H9 (cell line): ENCODE data around the gene NTRK2. TPM values are rescaled to one million over a fixed set of nuclear protein-coding genes. Genes with fewer than 3 reads are reported as not detected.

Experiments
- DNase-seq: peaks from one replicate; pipeline ENCODE4 v3.0.0-alpha.2; 2017
- H2AFZ ChIP-seq: one replicate; pipeline ENCODE4 v1.6.1; 2013; ENCODE audit warnings: mild to moderate bottlenecking, low read length, control low read depth, moderate library complexity
- H2AK5ac ChIP-seq: 2 replicates; pipeline ENCODE4 v1.6.1; 2013; ENCODE audit warnings: low read length, control low read depth, mixed read lengths; ENCODE audit not compliant: insufficient read length
- H2BK120ac ChIP-seq: one replicate; pipeline ENCODE4 v1.6.1; 2013; ENCODE audit warnings: low read depth, mild to moderate bottlenecking, low read length, control low read depth, inconsistent platforms; ENCODE audit not compliant: poor library complexity, severe bottlenecking
- H2BK12ac ChIP-seq: 2 replicates; pipeline ENCODE4 v1.6.1; 2013; ENCODE audit warnings: low read length, control low read depth, mixed read lengths, low read depth; ENCODE audit not compliant: insufficient read length
- H2BK15ac ChIP-seq: 2 replicates; pipeline ENCODE4 v1.6.1; 2013; ENCODE audit warnings: low read depth, low read length, control low read depth
- H2BK20ac ChIP-seq: one replicate; pipeline ENCODE4 v1.6.1; 2013; ENCODE audit warnings: low read depth, mild to moderate bottlenecking, low read length, control low read depth, inconsistent platforms; ENCODE audit not compliant: poor library complexity, severe bottlenecking
- H2BK5ac ChIP-seq: 2 replicates; pipeline ENCODE4 v1.6.1; 2013; ENCODE audit warnings: low read length, control low read depth, mixed read lengths; ENCODE audit not compliant: insufficient read length
- H3K14ac ChIP-seq: 2 replicates; pipeline ENCODE4 v1.6.1; 2013; ENCODE audit warnings: low read length, control low read depth; ENCODE audit not compliant: insufficient read depth
- H3K18ac ChIP-seq: 2 replicates; pipeline ENCODE4 v1.6.1; 2013; ENCODE audit warnings: low read depth, mild to moderate bottlenecking, mixed read lengths, low read length, control low read depth; ENCODE audit not compliant: insufficient read length
- H3K23ac ChIP-seq: 2 replicates; pipeline ENCODE4 v1.6.1; 2013; ENCODE audit warnings: low read length, control low read depth, mixed read lengths, low read depth; ENCODE audit not compliant: insufficient read length
- H3K23me2 ChIP-seq: 2 replicates; pipeline ENCODE4 v1.6.1; 2013; ENCODE audit warnings: low read depth, mild to moderate bottlenecking, mixed read lengths, low read length, control low read depth; ENCODE audit not compliant: insufficient read length, poor library complexity, severe bottlenecking
- H3K27ac ChIP-seq: 2 replicates; pipeline ENCODE4 v1.5.1; 2013; ENCODE audit warnings: low read length, control low read depth, mixed read lengths, low read depth; ENCODE audit not compliant: insufficient read length
- H3K27me3 ChIP-seq: 2 replicates; pipeline ENCODE4 v1.6.1; 2013; ENCODE audit warnings: low read length, control low read depth, inconsistent platforms; ENCODE audit not compliant: insufficient read depth
- H3K4ac ChIP-seq: 2 replicates; pipeline ENCODE4 v1.6.1; 2013; ENCODE audit warnings: low read depth, mild to moderate bottlenecking, control low read depth, inconsistent platforms, low read length, moderate library complexity
- H3K4me1 ChIP-seq: 2 replicates; pipeline ENCODE4 v1.6.1; 2013; ENCODE audit warnings: low read length, control low read depth, inconsistent platforms; ENCODE audit not compliant: insufficient read depth
- H3K4me2 ChIP-seq: 2 replicates; pipeline ENCODE4 v1.6.1; 2013; ENCODE audit warnings: low read length, control low read depth, mixed read lengths; ENCODE audit not compliant: insufficient read length, insufficient read depth
- H3K56ac ChIP-seq: 2 replicates; pipeline ENCODE4 v1.6.1; 2013; ENCODE audit warnings: low read depth, mild to moderate bottlenecking, mixed read lengths, low read length, control low read depth; ENCODE audit not compliant: insufficient read length
- H3K79me1 ChIP-seq: 2 replicates; pipeline ENCODE4 v1.6.1; 2013; ENCODE audit warnings: low read depth, mild to moderate bottlenecking, moderate library complexity, low read length, control low read depth, inconsistent platforms; ENCODE audit not compliant: insufficient read depth, poor library complexity, severe bottlenecking
- H3K79me2 ChIP-seq: 2 replicates; pipeline ENCODE4 v1.6.1; 2013; ENCODE audit warnings: low read length, control low read depth, inconsistent platforms; ENCODE audit not compliant: insufficient read depth
- H3K9ac ChIP-seq: 2 replicates; pipeline ENCODE4 v1.6.1; 2013; ENCODE audit warnings: low read length, control low read depth, mixed read lengths; ENCODE audit not compliant: insufficient read length; ENCODE audit errors: extremely low read depth
- H3K9me3 ChIP-seq: one replicate; pipeline ENCODE4 v1.6.1; 2013; ENCODE audit warnings: low read depth, low read length, inconsistent platforms; ENCODE audit not compliant: control insufficient read depth
- H3T11ph ChIP-seq: one replicate; pipeline ENCODE4 v1.6.1; 2013; ENCODE audit warnings: mild to moderate bottlenecking, low read length, control low read depth, inconsistent platforms
- H4K20me1 ChIP-seq: one replicate; pipeline ENCODE4 v1.6.1; 2013; ENCODE audit not compliant: control insufficient read depth, insufficient read length, insufficient read depth
- H4K5ac ChIP-seq: 2 replicates; pipeline ENCODE4 v1.6.1; 2013; ENCODE audit warnings: low read depth, mild to moderate bottlenecking, mixed read lengths, low read length, control low read depth; ENCODE audit not compliant: insufficient read length
- H4K8ac ChIP-seq: replicated peaks from 2 replicates; pipeline ENCODE4 v1.6.1; 2013; ENCODE audit warnings: low read length, control low read depth, mixed read lengths, low read depth; ENCODE audit not compliant: insufficient read length
- H4K91ac ChIP-seq: 2 replicates; pipeline ENCODE4 v1.6.1; 2013; ENCODE audit warnings: low read depth, mild to moderate bottlenecking, moderate library complexity, mixed read lengths, low read length, control low read depth; ENCODE audit not compliant: insufficient read length
- H3K27ac Mint-ChIP-seq, 3 experiments: 2 replicates in 2 of 3; 3 replicates in 1 of 3; pipeline ENCODE4 v1.8.0; 2020 to 2021; ENCODE audit warnings: mixed read lengths in 3 of 3, mild to moderate bottlenecking in 1 of 3, moderate library complexity in 1 of 3
- H3K27me3 Mint-ChIP-seq: 2 replicates; pipeline ENCODE4 v1.8.0; 2021; ENCODE audit warnings: low read depth, mild to moderate bottlenecking, moderate library complexity, mixed read lengths
- H3K36me3 Mint-ChIP-seq, 3 experiments: 2 replicates in 2 of 3; 3 replicates in 1 of 3; pipeline ENCODE4 v1.8.0; 2020 to 2021; ENCODE audit warnings: low read depth in 3 of 3, mixed read lengths in 3 of 3; ENCODE audit not compliant: insufficient read depth in 1 of 3
- H3K4me1 Mint-ChIP-seq, 2 experiments: 2 replicates each; pipeline ENCODE4 v1.8.0; 2020; ENCODE audit warnings: mixed read lengths in 2 of 2
- H3K4me3 Mint-ChIP-seq, 2 experiments: 2 replicates in 1 of 2; 3 replicates in 1 of 2; pipeline ENCODE4 v1.8.0; 2020 to 2021; ENCODE audit warnings: mild to moderate bottlenecking in 2 of 2, mixed read lengths in 2 of 2, moderate library complexity in 1 of 2
- H3K9me3 Mint-ChIP-seq, 2 experiments: 2 replicates in 1 of 2; 3 replicates in 1 of 2; pipeline ENCODE4 v1.8.0; 2020; ENCODE audit warnings: mild to moderate bottlenecking in 2 of 2, mixed read lengths in 2 of 2, moderate library complexity in 1 of 2
- CTCF ChIP-seq: fragments of 200-600 bp; sonication (generic); conservative IDR thresholded peaks from 3 replicates; pipeline ENCODE4 v1.8.0; 2021; ENCODE audit warnings: antibody characterized with exemption, mild to moderate bottlenecking
- WGBS: extraction: QIAGEN DNeasy Blood & Tissue Kit; methylation state at CpG from one replicate; pipeline ENCODE4 v1.1.7; 2013; ENCODE audit warnings: missing lambda C conversion rate, low lambda C conversion rate, mixed read lengths; ENCODE audit not compliant: insufficient read length; ENCODE audit errors: extremely low coverage; 5-methylcytosine and 5-hydroxymethylcytosine counted together
- total RNA-seq: library from RNA; stranded (reverse); gene quantifications from 2 replicates; pipeline ENCODE4 v1.2.1, GENCODE V29; 2021

NTRK2 gene
- total RNA-seq, 1 experiment from 2014 or later: 0.02 TPM

GRCh38 chr9:84939774-84940173, 270.2 kb downstream of the NTRK2 start:
- H3K4ac ChIP-seq: no peak overlapping the region
- H3T11ph ChIP-seq: no peak overlapping the region
- H2AK5ac ChIP-seq: no peak overlapping the region
- H3K4me1 ChIP-seq: peaks cover 2% of the 10 kb centered on the region; the same call in 1 of the 2 replicates
- no peaks in the 10 kb centered on the region for H3K79me2 ChIP-seq
- H3K56ac ChIP-seq: no peak overlapping the region
- H2BK120ac ChIP-seq: no peak overlapping the region
- Mint-ChIP-seq H3K27ac (no peak overlapping the region; a peak in 1 of 7 replicates), H3K4me3 (no peak overlapping the region), H3K27me3 (no peaks in the 10 kb centered on the region), H3K9me3 (no peaks in the 10 kb centered on the region), H3K36me3 (no peaks in the 10 kb centered on the region), H3K4me1 (peaks cover 13 to 18% of the 10 kb centered on the region in 2 experiments)
- no peaks in the 10 kb centered on the region for H3K9me3 ChIP-seq
- H3K18ac ChIP-seq: no peak overlapping the region
- no peak overlapping the region for H2BK12ac ChIP-seq
- no peak overlapping the region for H4K5ac ChIP-seq
- no peak for DNase-seq
- no peak overlapping the region for H2BK5ac ChIP-seq
- no peaks in the 10 kb centered on the region for H3K79me1 ChIP-seq
- no peak overlapping the region for H2BK15ac ChIP-seq
- H4K20me1 ChIP-seq: no peaks in the 10 kb centered on the region
- H4K8ac ChIP-seq: no peak overlapping the region
- TF ChIP-seq CTCF: no peak
- no peak overlapping the region for H2BK20ac ChIP-seq
- no peak overlapping the region for H2AFZ ChIP-seq
- no peak overlapping the region for H4K91ac ChIP-seq
- no peak overlapping the region for H3K27ac ChIP-seq
- no peaks in the 10 kb centered on the region for H3K27me3 ChIP-seq
- H3K23me2 ChIP-seq: no peaks in the 10 kb centered on the region
- WGBS: no CpG with 5 or more reads among the region's 3 CpGs
- no peak overlapping the region for H3K4me2 ChIP-seq
- no peak overlapping the region for H3K9ac ChIP-seq
- no peak overlapping the region for H3K23ac ChIP-seq
- no peak overlapping the region for H3K14ac ChIP-seq
